ENCODE data around the gene OIT3.

DNA sequence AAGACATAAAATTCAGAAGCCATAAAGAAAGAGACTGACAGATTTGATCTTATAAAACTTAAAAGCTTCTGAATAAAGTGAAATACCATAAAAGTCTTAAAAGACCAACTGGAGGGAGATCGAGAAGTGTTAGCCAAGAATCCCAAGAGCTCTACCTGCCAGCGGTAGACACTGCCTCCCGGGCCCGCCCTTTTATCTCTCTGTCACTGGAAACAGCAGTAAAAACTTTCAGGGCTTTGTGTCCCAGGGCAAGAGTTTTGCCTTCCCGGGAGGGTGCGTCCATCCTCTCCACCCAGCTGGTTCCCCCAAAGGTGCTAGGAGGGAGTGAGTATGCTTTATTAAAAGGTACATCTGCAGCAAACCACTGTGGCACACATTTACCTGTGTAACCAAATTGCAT, 55.2 kb downstream of the OIT3 start:
- no peak for TF ChIP-seq EZH2 (IDR thresholded peaks at IDR 0.05; ENCODE audit: insufficient read depth, poor library complexity, severe bottlenecking)
- TF ChIP-seq EZH2phosphoT487 (IDR thresholded peaks at IDR 0.05; ENCODE audit: insufficient read depth, low read depth): no peak
